NCI-H526 treated with DMSO at 0.1 percent for 48 hours (cell line): ENCODE measurements around the gene BTG2.
A peak's percentile ranks its signal among the peaks of the same experiment; 100 is the strongest.

Source experiments
- DNase-seq: peaks from one replicate; lab custom pipeline; 2025; lab: John Stamatoyannopoulos, UW

Gene BTG2

GRCh38 chr1:203342192-203342940 is 37.0 kb downstream of the BTG2 start:
- DNase-seq: peak; percentile 26

- no peak for DNase-seq
Observed at GRCh38 chr1:203343956-203344754, 38.8 kb downstream of the BTG2 start.

GRCh38 chr1:203346060-203346768 is 40.9 kb downstream of the BTG2 start:
- no peak for DNase-seq

- DNase-seq: no peak
Observed at GRCh38 chr1:203346769-203347102, 41.4 kb downstream of the BTG2 start.

- no peak for DNase-seq
Observed at GRCh38 chr1:203349166-203349565, 43.8 kb downstream of the BTG2 start.

GRCh38 chr1:203349773-203350524 is 44.6 kb downstream of the BTG2 start:
- no peak for DNase-seq

DNA sequence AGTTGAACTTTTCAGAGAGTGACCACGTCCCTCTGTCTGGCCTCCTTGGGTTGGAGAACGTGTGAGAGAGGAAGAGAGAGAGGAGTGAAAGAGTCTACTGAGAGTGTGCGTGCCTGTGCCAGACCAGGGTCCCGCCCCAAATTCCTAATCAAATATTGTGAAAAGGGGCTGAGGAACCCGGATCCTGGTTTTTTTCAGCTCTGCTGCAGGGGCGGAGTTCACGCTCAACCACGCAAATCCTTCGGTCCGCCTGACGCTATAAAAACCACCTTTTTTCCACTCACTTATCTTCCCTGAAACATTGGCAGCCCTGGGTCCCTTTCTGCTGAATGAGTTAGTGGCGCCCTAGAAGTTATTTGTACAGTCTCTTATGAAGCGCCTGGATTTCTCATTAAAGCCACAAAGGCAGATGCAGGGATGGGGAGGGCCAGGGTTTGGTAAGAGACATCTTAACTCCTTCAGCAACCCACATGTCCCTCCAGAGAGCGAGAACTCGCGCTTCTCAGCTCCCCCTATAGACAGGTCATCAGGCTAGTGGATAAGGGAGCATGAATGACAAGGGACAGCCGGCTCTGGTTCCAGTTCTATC is 45.8 kb downstream of the BTG2 start, which contains the start of gene FMOD:
Gene FMOD (minus strand): TSS at position 86 of the 589 bp plus-strand sequence. CDS start 2,852 bp downstream, outside the sequence.
- DNase-seq: no peak

DNA sequence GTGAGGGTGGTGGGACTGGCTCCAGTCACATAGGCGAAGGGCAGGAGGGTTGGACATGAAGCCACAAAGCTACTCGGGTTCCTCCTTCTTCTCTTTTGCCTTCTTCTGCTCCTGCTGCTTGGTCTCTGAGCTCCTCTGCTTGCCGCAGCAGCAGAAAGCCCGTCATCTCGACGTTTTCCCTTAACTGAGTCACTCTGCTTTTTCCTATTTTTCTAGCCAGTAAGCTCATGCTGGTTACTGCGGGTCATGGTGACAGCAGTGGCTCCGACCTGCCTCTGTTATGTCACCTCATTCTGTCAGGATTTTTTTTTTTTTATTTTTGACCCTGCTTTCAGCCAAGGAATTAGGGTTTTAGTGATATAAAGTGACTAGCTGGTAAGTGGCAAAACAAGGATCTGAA is 48.2 kb downstream of the BTG2 start:
- no peak for DNase-seq

DNA sequence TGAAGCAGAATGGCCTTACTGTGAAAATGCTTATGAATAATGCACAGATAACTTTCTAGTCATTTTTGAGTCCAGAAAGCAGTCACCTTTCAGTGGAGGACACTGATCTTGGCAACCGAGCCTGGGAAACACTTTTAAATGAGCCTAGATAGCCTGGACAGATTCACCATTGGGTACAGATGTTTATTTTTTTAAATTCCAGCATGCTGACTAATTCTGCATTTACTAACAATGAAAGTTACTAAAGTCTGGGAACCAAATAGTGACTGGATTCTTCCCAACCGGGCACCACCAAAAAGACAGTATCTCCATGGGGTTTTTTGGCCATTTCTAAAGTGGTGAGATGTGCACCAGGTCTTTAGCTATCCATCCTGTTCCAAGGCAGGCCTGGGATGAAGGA is 48.9 kb downstream of the BTG2 start:
- DNase-seq: no peak

DNA sequence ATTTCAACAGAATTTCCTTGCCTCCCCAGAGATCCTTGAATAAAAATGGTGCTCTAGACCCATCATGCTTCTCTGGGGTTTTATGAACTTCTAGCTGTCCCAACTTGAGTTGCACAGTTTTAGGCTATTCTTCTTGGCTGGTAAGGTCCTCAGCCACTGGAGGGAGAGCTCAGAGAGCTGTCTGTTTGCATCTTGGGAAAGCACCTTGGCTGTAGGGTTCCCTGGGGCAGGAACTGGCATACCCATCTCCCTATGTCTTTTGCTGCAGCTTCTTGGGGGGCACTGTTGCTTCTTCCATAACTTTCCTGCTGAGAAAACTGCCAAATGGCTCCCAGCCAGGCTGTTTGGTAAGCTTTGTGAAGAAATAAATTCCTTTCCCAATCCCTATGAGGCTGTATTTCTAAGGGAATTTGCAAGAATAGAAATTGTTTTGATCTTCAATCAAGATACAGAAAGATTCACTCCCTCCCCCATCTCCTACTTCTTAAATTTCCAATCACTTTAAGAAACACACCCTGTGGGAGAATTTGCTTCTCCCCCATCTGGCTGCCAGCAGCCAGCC is 53.8 kb downstream of the BTG2 start:
- no peak for DNase-seq
